NCI-H2196 treated with DMSO at 0.1 percent for 48 hours (cell line): ENCODE measurements around the gene TNS1.

Experiments
- DNase-seq: peaks from one replicate; lab custom pipeline; 2025; ENCODE audit not compliant: unreplicated experiment; lab: John Stamatoyannopoulos, UW

Gene TNS1

DNA sequence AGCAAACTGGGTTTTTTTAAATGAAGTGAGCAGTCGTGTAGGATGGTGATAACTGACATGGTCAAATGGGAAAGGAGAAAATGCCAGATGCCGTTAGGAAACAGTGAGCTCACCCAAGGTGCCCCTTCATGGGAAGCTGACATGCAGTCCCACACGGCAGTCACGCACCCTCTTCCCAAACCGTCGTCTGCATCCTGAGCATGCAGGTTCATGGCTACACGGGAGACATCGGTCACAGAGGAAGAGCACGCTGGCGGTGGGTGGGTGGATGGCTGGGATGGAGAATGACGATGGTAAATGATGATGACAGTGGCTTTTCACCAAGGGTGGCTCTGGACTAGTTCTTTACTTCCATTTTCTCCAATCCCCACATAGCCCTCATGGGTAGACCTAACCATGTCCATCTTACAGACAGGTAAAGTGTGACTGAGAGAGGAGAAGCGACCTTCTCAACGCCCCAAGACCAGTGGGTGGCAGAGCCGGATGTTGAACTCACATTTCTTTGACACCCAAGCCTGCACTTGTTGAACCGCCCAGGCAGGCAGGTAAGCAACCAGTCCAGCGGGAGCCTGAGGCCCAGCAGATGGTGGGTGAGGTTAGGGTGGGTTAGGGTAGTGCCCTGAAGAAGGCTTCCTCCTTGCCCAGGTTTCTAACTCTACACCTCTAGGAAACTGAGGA, 44.5 kb downstream of the TNS1 start:
- DNase-seq = no peak

- DNase-seq = no peak
Observed at GRCh38 chr2:217956586-217957457, 46.0 kb downstream of the TNS1 start.

- no peak for DNase-seq
Observed at GRCh38 chr2:217955881-217956493, 46.8 kb downstream of the TNS1 start.

DNA sequence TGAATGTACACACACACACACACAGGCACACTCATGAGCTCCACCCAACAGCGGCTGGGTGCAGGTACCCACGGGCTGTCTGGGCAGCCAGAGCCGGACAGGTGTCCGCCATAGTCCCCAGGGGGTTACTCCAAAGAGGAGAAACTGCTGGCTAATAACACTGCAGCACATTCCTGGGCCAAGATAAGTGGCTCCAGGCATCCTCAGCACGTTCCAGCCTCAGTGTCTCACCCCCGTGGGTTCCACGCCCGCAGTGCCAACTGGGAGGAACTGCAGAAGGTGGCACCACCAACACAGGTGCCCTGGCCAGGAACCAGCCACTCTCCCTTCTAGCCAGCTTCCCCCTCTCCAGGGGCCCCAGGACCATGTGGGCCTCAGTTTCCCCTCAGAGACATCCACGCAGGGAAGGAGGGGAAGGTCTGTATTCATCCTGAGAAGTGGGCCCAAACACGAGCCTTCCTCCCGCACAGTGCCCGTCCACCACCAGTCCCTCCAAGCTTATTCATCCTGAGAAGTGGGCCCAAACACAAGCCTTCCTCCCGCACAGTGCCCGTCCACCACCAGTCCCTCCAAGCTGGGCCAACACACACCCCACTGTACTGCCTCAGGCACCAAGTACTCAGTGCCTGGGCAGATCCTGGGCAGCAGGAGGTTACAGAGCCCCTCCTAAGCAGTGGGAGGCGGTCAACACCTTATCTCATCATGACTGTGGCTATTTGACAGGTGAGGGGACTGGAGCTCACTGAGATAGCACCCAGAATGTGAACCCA, 47.6 kb downstream of the TNS1 start:
- DNase-seq = no peak

- peak; percentile 67 for DNase-seq
Observed at GRCh38 chr2:217954469-217954868, 48.3 kb downstream of the TNS1 start.

DNA sequence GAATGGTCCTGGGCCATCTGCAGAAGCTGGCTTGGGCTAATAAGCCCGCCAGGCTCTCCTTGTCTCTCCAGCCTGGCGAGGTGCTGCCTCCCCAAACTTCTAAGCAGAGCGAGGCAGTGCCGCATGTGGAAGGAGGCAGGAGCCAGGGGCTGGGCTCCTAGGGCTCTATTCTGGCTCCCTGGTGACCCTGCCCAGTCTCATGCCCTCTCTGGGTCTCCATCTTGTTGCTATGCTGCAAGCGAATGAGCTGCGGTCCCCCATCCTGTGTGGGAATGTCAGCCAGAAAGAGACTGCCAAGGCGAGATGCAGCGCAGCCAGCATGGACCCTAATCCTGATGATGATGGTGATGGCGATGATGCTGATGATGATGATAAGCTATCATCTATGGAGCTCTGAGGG, 48.7 kb downstream of the TNS1 start:
- DNase-seq = no peak

DNA sequence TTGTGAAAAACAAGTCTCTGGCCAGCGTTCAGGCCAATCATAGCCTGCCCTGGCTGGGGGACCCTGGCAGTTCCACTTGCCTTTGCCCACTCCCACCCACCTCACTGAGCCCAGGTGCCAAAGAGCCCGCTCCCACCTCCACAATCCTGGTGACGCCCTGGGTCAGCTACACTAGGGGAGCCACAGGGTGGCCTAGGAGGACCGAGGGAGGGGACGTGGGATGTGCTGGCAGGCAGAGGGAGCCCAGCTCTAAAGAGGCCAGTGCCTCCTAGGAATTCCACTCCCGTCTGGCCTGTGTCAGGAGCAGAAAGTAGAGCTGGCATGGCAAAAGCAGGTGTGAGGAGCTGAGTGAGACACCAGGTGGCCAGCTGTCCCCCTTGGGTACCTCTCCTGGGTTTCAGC, 49.3 kb downstream of the TNS1 start:
- no peak for DNase-seq

GRCh38 chr2:217953011-217953481, 49.7 kb downstream of the TNS1 start:
- DNase-seq = no peak

DNA sequence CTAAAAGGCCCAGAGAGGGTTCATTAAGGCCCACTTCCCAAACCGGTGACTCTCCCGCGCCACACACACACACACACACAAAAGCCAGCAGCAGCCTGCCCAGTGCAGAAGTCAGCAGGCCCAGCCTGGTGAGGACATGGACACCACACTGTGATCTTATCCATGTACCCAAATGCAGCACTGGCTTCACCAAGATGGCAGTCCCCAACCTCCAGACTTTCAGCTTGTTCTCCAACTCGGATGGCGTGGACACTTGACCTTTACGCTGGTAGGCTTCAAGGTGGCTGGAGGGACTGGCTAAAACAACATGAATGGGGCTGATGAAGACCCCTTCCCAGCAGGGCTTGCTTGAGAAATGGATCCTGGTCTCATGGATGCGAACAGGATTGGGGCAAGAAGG, 50.4 kb downstream of the TNS1 start:
- DNase-seq = no peak

GRCh38 chr2:217951521-217952247, 51.1 kb downstream of the TNS1 start:
- no peak for DNase-seq

- no peak for DNase-seq
Observed at GRCh38 chr2:217951091-217951490, 51.7 kb downstream of the TNS1 start.

DNA sequence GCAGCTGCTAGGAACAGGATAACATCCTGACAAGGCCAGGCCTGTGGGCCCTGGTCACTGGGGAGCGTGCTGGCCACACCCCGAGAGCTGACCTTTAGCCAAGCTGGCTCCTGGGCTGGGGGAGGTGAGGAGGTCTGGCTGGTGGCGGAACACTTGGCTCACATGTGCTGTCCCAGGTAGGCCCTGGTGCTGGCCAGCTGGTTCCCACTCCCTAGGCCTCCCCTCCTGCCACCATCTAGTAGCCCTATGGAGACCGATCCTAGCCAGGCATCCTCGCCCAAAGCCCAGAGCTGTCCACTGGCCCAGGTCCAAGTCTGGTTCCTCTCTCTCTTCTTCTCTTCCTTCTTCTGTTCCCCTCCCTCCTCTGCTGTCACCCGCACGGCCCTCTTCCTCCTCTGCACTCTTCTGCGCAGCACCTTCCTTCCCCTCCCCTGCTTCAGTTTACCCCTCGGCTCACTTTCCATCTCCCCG, 52.4 kb downstream of the TNS1 start:
- DNase-seq = no peak

- DNase-seq = no peak
Observed at GRCh38 chr2:217949447-217949846, 53.3 kb downstream of the TNS1 start.

DNA sequence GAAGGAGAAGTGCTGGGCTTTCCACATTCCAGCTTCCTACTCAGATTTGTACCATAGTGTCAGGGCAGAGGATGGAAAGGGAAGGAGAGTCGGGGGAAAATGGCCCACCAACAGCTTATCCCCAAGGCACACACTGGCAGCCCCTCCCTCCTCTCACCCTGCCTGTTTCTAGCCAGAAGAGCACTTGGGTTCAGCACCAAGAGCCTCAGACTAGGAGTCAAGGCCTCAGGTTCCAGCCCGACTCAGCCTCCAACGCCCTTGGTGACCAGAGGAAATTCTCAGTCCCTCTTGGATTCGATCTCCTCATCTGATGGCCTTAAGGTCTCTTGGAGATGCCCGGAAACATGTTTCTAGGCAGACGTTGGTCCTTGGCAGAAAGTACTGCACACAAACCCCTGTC, 53.9 kb downstream of the TNS1 start:
- DNase-seq = no peak

DNA sequence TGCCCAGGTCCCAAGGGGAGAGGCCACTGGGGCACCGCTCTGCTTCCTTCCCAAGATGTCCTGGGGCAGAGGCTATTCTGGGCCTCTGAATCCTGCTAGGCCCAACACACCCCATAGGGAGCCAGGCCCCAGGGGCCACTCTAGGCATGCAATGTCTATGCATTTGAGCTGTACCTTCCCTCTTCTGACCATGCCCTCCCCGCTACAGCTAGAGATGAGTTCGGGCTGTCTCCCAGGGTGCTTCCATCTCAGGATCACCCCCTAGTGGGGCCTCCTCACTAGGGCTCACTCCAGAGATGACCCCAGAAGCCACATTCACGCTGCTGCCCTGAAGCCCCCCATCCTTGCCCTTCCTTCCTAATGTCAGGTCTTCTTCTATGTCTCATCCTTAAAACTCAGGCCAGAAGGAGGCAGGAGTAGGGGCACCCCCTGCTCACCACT, 54.4 kb downstream of the TNS1 start:
- DNase-seq = no peak

DNA sequence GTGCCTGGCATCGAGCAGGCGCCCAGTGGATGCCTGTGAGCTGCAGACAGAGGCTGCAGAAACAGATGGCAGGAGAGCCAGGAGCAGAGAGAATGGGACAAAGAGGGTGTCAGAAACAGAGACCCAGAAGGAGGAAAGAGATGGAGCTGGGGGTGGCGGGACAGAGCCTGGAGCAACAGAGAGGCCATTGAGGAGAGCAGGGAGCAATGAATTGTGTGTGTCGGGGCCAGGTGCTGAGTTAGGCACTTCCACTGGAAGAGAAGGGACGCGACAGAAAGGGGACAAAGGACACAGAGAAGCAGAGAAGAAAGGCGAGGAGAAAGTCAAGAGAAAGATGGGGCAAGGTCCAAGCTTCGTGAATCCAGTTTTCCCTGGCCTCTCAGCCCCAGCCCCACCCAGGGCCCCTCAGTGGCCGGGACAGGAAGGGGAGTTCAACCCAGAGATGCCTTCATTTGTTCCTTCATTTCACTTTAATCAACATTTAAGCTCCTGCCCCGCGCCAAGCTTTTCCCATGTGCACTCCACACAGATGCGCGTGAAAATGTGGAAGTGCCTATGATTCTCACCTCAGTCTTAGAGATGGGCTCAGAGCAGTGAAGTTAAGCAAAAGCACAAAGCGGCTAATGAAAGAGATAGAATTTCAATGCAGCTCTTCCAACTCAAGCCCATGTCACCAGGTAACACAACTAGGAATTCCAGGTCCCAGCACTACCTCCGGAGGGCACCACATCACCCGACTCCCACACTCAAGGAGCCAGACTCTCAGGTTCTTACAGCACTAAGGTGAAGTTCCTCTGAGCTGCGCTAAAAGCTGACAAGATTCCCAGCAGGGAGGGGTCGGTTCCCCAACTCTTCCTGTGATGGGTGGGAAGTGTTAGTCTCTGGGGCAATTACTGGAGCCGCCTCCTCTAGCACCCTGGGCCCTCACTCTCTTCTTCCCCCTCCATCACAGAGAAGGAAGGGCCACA, 55.1 kb downstream of the TNS1 start:
- DNase-seq = no peak

- no peak for DNase-seq
Observed at GRCh38 chr2:217946051-217946450, 56.7 kb downstream of the TNS1 start.

DNA sequence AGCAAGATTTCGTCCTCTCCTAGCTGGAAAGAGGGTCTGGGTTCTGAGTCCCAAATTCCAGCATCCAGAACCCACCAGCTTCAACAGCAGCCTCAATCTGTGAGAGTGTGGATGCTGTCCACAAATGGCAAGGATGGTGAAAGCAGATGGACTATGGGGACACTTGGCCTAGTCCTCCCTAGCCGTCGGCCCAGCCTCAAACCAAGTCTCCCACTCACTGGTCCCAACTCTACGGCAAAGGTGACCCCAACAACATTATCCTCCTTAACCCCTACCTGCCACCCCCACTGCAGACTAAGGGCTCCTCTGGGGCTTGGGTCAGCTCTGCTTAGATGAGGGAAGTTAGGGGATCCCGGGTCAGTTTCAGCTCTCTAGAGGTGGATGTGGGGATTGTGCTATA, 57.3 kb downstream of the TNS1 start:
- DNase-seq = no peak

DNA sequence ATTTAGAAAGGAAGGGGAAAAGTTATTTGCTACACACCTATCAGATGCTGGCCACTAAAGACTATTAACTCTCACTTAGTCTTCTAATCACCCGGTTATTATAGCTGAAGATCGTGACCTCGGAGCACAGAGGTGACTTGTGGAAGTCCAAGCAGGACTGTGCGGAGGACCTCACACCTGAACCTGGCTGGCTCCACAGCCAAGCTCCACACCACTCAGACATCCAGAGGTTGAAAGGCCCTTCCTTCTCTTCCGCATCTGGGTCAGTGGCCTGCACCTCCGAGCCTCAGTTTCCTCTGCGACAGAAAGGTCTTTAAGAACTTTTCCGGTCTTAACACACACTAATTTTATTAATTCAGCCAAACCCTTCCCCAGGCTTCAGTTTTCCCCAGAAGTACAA, 57.9 kb downstream of the TNS1 start:
- DNase-seq = no peak
